ENCODE measurements around the gene FNTB. TPM values are rescaled to one million over a fixed set of nuclear protein-coding genes. Genes with fewer than 3 reads are reported as not detected.
"Not testable (repeated sequence)": the region's sequence is repeated elsewhere in the genome, so short reads cannot be mapped to it uniquely, and the experiment has no call there.

The FNTB gene
- total RNA-seq, 2 donors from 2014 or later = 23.5 to 46.2 TPM

GRCh38 chr14:65079768-65080167 is 93.1 kb downstream of the FNTB start:
- no peaks in the 10 kb centered on the region for H3K9me3 ChIP-seq
- H3K27me3 ChIP-seq (replicated peaks; ENCODE audit: insufficient read depth) = no peaks in the 10 kb centered on the region
- DNase-seq (ENCODE audit: low spot score) = no peak
- 68% methylated on average over 5 of the region's 5 CpGs for WGBS
- TF ChIP-seq POLR2A (IDR thresholded peaks at IDR 0.05) (no peak), CTCF (IDR thresholded peaks at IDR 0.05) (no peak), POLR2AphosphoS5 (IDR thresholded peaks at IDR 0.05) (no peak)
- peaks cover 19% of the 10 kb centered on the region for H3K4me1 ChIP-seq (replicated peaks)
- peaks cover 0 to 12% of the 10 kb centered on the region in 2 donors for H3K36me3 ChIP-seq
- peak overlapping the region; percentile 74 to 79 for H3K27ac ChIP-seq
- intact Hi-C loops (cut with DNase I) = loop anchor here (2.0 to 5.0 kb wide), 2 partner anchors 15 to 52 kb away; no protein-coding TSS in a partner anchor
- H3K4me3 ChIP-seq = no peak overlapping the region

- H3K4me1 ChIP-seq (replicated peaks) = peaks cover 19% of the 10 kb centered on the region
- 44% methylated on average over 2 of the region's 2 CpGs for WGBS
- no peaks in the 10 kb centered on the region for H3K27me3 ChIP-seq (replicated peaks; ENCODE audit: insufficient read depth)
- intact Hi-C loops (cut with DNase I) = loop anchor here (2.0 kb wide), 1 partner anchor 14 kb away; no protein-coding TSS in a partner anchor
- H3K4me3 ChIP-seq = no peak overlapping the region
- DNase-seq (ENCODE audit: low spot score) = no peak
- H3K27ac ChIP-seq = peak overlapping the region; percentile 68 to 79
- H3K36me3 ChIP-seq = peaks cover 0 to 12% of the 10 kb centered on the region in 2 donors
- H3K9me3 ChIP-seq = no peaks in the 10 kb centered on the region
- TF ChIP-seq POLR2AphosphoS5 (IDR thresholded peaks at IDR 0.05) (peak; percentile 48), POLR2A (IDR thresholded peaks at IDR 0.05) (no peak)
These were observed 94.5 kb downstream of the FNTB start for GRCh38 chr14:65080960-65081747.

- Histone ChIP-seq H3K27ac (peak overlapping the region; percentile 9 to 79), H3K27me3 (replicated peaks; ENCODE audit: insufficient read depth) (no peaks in the 10 kb centered on the region), H3K36me3 (peaks cover 0 to 11% of the 10 kb centered on the region in 2 donors), H3K4me3 (no peak overlapping the region), H3K9me3 (no peaks in the 10 kb centered on the region), H3K4me1 (replicated peaks) (peaks cover 19% of the 10 kb centered on the region)
- WGBS = 77% methylated on average over 2 of the region's 2 CpGs
- TF ChIP-seq POLR2AphosphoS5 (IDR thresholded peaks at IDR 0.05) (no peak), POLR2A (IDR thresholded peaks at IDR 0.05) (no peak), CTCF (IDR thresholded peaks at IDR 0.05) (no peak)
- DNase-seq (ENCODE audit: low spot score) = no peak
- intact Hi-C loops (cut with DNase I) = no loop called here
These were observed 96.2 kb downstream of the FNTB start for GRCh38 chr14:65082930-65083329.

GRCh38 chr14:65084554-65085505 is 98.1 kb downstream of the FNTB start:
- H3K4me1 ChIP-seq (replicated peaks) = peaks cover 13% of the 10 kb centered on the region

GRCh38 chr14:65086686-65087085 is 100.0 kb downstream of the FNTB start:
- H3K4me3 ChIP-seq; H3K4me1 ChIP-seq (replicated peaks); DNase-seq (ENCODE audit: low spot score); H3K9me3 ChIP-seq; H3K27ac ChIP-seq; H3K27me3 ChIP-seq (replicated peaks; ENCODE audit: insufficient read depth); intact Hi-C loops (cut with DNase I): not testable (repeated sequence)
- WGBS = 96% methylated on average over 4 of the region's 4 CpGs
- H3K36me3 ChIP-seq = peaks cover 0 to 15% of the 10 kb centered on the region in 2 donors

More at GRCh38 chr14:65084554-65085505, 98.1 kb downstream of the FNTB start:
- Histone ChIP-seq H3K9me3 (no peaks in the 10 kb centered on the region), H3K27me3 (replicated peaks; ENCODE audit: insufficient read depth) (no peaks in the 10 kb centered on the region), H3K27ac (no peak overlapping the region), H3K4me3 (no peak overlapping the region), H3K36me3 (peaks cover 0 to 11% of the 10 kb centered on the region in 2 donors)
- TF ChIP-seq POLR2A (IDR thresholded peaks at IDR 0.05) = no peak
- no peak for TF ChIP-seq CTCF (IDR thresholded peaks at IDR 0.05)
- no peak for TF ChIP-seq POLR2AphosphoS5 (IDR thresholded peaks at IDR 0.05)
- intact Hi-C loops (cut with DNase I) = no loop called here
- WGBS = 89% methylated on average over 6 of the region's 6 CpGs
- DNase-seq (ENCODE audit: low spot score) = no peak

GRCh38 chr14:65087835-65088234 is 101.1 kb downstream of the FNTB start:
- peaks cover 0 to 15% of the 10 kb centered on the region in 2 donors for H3K36me3 ChIP-seq
- H3K27me3 ChIP-seq (replicated peaks; ENCODE audit: insufficient read depth); H3K4me3 ChIP-seq; DNase-seq (ENCODE audit: low spot score); H3K27ac ChIP-seq; intact Hi-C loops (cut with DNase I); H3K9me3 ChIP-seq; H3K4me1 ChIP-seq (replicated peaks): not testable (repeated sequence)
- WGBS = 95% methylated on average over 8 of the region's 8 CpGs
